ENCODE measurements around the gene CHST14.

CHST14 gene

DNA sequence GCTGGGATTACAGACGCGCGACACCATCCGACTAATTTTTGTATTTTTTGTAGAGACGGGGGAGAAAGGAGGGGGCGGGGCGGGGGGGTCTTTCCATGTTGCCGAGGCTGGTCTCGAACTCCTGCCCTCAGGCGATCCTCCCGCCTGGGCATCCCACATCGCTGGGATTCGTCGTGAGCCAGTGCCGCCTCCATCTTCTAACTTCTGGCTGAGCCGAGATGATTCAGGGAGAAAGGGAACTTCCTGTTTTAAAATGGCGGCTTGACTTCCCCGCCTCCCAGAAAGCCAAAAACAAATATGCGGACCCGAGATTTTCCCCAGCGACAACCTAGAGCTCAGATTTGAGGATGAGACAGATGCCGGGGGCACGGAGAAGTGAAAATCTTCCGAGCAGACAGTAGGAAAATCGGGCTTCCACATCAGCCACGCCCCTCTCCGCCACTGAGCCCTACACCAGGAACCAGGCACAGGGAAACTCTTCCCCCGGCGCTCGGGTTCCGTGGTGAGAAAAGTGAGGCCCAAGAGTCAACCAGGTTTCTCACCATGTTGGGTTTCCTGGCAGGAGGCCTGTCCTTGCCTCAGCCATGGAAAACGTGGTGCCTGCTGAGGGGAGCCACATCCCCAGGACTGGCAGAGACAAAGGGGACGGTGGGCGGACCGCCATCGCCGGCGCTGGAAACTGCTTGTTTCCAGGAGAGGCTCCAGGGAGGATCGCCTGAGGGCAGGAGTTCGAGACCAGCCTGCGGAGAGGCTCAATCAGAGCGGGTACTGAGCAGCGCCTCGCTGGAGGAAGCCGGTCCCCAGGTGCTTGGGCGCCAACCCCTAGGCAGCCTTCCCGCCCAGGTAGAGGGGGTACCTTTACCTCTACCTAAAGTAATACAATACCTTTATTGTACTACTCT is 18.7 kb downstream of the CHST14 start:
- no peak for DNase-seq (ENCODE audit: low read depth)

DNA sequence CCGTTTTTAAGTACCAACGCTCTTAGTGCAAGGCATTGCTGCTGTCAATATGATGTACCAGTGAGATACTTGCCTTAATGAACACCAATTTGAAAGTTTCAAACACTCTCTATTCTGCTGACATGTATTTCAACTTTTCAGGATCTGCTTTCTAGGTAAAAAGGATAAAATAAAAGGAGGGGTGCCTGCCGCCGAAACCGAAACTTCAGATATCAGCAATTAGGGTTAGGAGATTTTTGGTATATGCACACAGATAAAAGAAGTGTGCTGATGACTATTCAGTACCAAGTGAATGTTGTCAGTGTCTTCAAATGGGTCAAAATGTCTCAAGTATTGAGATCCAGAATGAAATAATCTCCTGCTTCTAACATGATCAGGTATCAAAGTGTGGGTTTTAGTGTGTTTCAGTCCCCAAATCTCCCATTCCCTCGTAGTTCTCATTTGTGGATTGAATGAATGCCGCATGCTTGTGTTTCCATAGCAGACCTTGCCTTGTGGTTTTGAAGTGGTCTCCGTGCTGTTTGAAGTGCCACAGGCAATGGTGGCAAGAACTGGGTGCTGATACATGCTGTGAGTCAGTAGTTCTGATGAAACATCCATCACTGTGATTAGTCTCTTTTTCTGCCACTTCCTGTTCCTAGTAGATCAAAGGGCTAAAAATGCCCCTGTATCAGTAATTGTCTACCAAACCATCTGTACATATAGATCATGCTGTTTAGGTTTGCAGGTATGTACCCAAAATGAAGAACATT is 22.5 kb downstream of the CHST14 start:
- peak; percentile 11 for DNase-seq (ENCODE audit: low read depth)

- no peak for DNase-seq (ENCODE audit: low read depth)
Observed at GRCh38 chr15:40495516-40495915, 24.7 kb downstream of the CHST14 start.

DNA sequence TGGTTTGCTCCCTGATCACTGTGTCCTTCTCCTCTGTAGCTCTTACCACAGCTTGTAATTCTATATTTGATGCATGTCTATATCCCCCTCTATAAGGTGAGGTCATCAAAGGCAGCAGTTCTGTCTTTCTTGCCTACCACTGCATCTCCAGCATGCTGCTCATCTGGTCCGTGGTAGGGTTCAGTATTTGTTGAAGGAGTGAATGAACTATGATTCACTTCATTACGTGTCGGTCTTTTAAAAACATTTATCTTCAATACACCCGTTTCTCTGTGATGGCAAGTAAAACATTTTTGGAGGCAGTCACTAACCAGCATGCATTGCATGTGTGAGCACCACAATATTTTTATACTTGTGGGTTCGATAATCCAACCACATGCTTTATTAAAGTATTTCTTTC is 27.6 kb downstream of the CHST14 start:
- no peak for DNase-seq (ENCODE audit: low read depth)

DNA sequence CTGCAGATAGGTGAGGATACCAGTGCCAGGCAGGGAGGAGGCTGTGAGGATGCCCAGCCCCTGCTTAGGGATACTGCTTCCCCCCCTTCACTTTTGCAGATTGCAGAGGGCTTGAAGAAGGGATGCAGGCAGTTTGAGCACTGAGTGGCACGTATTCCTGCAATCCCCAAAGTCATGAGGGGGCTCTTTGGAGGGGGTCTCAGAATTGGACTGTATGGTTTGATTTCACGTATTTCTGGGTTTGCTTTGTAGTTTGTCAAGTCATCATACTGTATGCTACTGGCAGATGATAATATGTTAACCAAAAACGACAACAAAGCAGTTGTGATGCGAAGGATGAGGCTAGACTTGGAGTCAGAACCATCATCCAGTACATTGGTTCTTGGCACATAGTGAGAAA is 28.1 kb downstream of the CHST14 start:
- no peak for DNase-seq (ENCODE audit: low read depth)

DNA sequence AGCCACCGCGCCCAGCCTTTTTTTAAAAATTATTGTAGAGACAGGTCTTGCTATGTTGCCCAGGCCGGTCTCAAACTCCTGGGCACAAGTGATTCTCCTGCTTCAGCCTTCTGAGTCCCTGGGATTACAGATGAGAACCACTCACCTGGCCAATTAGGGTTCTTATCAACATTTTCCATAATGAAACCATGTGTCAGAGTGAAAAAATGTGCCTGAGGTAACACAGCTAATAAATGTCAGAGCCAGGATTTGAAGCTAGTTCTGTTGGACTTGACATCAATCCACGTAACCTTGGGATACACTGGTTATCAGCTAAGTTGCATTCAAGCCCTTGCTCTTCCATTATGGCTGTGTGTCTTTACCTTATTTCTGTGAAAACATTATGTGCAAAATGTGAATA is 29.1 kb downstream of the CHST14 start:
- no peak for DNase-seq (ENCODE audit: low read depth)

GRCh38 chr15:40500568-40501330 is 30.0 kb downstream of the CHST14 start:
- no peak for DNase-seq (ENCODE audit: low read depth)

GRCh38 chr15:40501487-40501886 is 30.7 kb downstream of the CHST14 start:
- DNase-seq (ENCODE audit: low read depth), result no peak

- DNase-seq (ENCODE audit: low read depth), result peak; percentile 50
Observed at GRCh38 chr15:40506964-40507571, 36.3 kb downstream of the CHST14 start.

GRCh38 chr15:40508216-40508615 is 37.4 kb downstream of the CHST14 start:
- no peak for DNase-seq (ENCODE audit: low read depth)

- no peak for DNase-seq (ENCODE audit: low read depth)
Observed at GRCh38 chr15:40510201-40510600, 39.4 kb downstream of the CHST14 start.

DNA sequence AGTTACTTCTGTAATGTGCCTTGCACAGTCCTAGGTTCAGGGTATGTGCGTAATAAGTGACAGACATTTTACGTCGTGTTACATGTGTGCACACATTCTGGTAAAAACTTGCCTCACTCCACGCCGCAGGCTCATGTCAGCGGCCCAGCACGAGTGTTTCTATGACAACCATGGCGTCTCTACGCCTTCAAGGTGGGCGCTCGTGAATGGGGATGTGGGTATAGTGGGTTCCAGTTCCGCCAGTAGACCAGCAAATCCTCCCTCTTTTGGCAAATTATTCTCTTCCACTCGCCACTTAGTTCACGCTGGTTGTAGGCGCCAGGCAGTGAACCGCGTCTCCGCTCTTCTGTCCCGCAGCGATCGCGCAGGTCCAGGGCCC is 40.3 kb downstream of the CHST14 start:
- no peak for DNase-seq (ENCODE audit: low read depth)

GRCh38 chr15:40511472-40512133 is 40.8 kb downstream of the CHST14 start:
- DNase-seq (ENCODE audit: low read depth), result no peak

- no peak for DNase-seq (ENCODE audit: low read depth)
Observed at GRCh38 chr15:40512440-40512839, 41.7 kb downstream of the CHST14 start.

- no peak for DNase-seq (ENCODE audit: low read depth)
Observed at GRCh38 chr15:40513609-40514008, 42.8 kb downstream of the CHST14 start.

DNA sequence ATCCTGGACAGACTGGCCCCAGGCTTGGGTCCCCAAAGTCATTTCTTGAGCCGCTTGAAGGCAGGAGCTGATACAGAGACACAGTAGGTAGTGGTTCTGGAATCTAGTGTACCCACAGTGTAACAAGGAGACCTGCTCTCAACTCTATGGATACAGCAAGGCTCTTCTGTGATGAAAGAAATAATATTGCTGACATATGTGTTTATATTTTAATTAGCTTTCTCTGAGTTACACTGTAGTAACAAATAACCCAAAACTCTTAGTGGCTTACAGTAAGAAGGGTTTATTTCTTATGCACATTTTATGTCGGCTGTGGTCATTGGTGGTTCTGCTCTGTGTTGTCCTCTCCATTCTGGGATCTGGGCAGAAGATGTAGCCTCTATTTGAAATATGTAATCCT is 45.5 kb downstream of the CHST14 start:
- DNase-seq (ENCODE audit: low read depth), result no peak
